HEK293T (cell line): ENCODE results near the gene DHX32.

ENCODE experiments used
- CTCF ChIA-PET: fragments of 350-600 bp; formaldehyde crosslinking; extraction: SDS; loops from one replicate; lab custom pipeline; 2021; ENCODE audit warnings: antibody characterized with exemption, inconsistent platforms; lab: Yijun Ruan, JAX
- POLR2A ChIA-PET: fragments of 350-600 bp; formaldehyde crosslinking; extraction: SDS; loops from one replicate; lab custom pipeline; 2020; ENCODE audit warnings: antibody characterized with exemption, inconsistent platforms; lab: Yijun Ruan, JAX
- DNase-seq: peaks from one replicate; pipeline ENCODE4 v3.0.0; 2012; ENCODE audit warnings: mixed read lengths; ENCODE audit errors: extremely low spot score
- ARNT ChIP-seq: fragments of 450-650 bp; IDR thresholded peaks from 2 replicates; pipeline ENCODE4 v1.6.1; 2017; ENCODE audit warnings: mild to moderate bottlenecking
- BHLHE40 ChIP-seq: fragments of 450-650 bp; IDR thresholded peaks from 2 replicates; pipeline ENCODE4 v1.6.1; 2016; ENCODE audit warnings: mild to moderate bottlenecking, moderate library complexity, borderline replicate concordance
- CTBP1 ChIP-seq: fragments of 450-650 bp; IDR thresholded peaks from 2 replicates; pipeline ENCODE4 v1.6.1; 2016; ENCODE audit warnings: borderline replicate concordance
- ELF4 ChIP-seq: fragments of 450-650 bp; IDR thresholded peaks from 2 replicates; pipeline ENCODE4 v1.6.1; 2017; ENCODE audit warnings: antibody characterized with exemption
- FOXA1 ChIP-seq: fragments of 450-650 bp; IDR thresholded peaks from 2 replicates; pipeline ENCODE4 v1.6.1; 2016; ENCODE audit warnings: mild to moderate bottlenecking
- FOXK2 ChIP-seq: fragments of 450-650 bp; IDR thresholded peaks from 2 replicates; pipeline ENCODE4 v1.6.1; 2016; ENCODE audit warnings: mild to moderate bottlenecking
- FOXM1 ChIP-seq: fragments of 450-650 bp; IDR thresholded peaks from 2 replicates; pipeline ENCODE4 v1.6.1; 2017; ENCODE audit warnings: mild to moderate bottlenecking, borderline replicate concordance
- HDGF ChIP-seq: fragments of 450-650 bp; IDR thresholded peaks from 2 replicates; pipeline ENCODE4 v1.6.1; 2017; ENCODE audit warnings: antibody characterized with exemption, borderline replicate concordance
- L3MBTL2 ChIP-seq: fragments of 450-650 bp; conservative IDR thresholded peaks from 2 replicates; pipeline ENCODE4 v1.6.1; 2016; ENCODE audit warnings: mild to moderate bottlenecking
- LEF1 ChIP-seq: fragments of 450-650 bp; IDR thresholded peaks from 2 replicates; pipeline ENCODE4 v1.6.1; 2017; ENCODE audit warnings: mild to moderate bottlenecking, borderline replicate concordance
- NFRKB ChIP-seq: fragments of 450-650 bp; IDR thresholded peaks from 2 replicates; pipeline ENCODE4 v1.6.1; 2016; ENCODE audit warnings: mild to moderate bottlenecking, moderate library complexity
- SP1 ChIP-seq: fragments of 450-650 bp; IDR thresholded peaks from 2 replicates; pipeline ENCODE4 v1.6.1; 2017
- SUZ12 ChIP-seq: fragments of 450-650 bp; IDR thresholded peaks from 2 replicates; pipeline ENCODE4 v1.6.1; 2016; ENCODE audit warnings: mild to moderate bottlenecking
- TARDBP ChIP-seq: fragments of 450-650 bp; IDR thresholded peaks from 2 replicates; pipeline ENCODE4 v1.6.1; 2016
- ZNF384 ChIP-seq: fragments of 450-650 bp; IDR thresholded peaks from 2 replicates; pipeline ENCODE4 v1.6.1; 2016
- TF ChIP-seq, protein P1 (sequence below): fragments of 450-650 bp; IDR thresholded peaks from 2 replicates; pipeline ENCODE4 v1.6.1; 2016

The DHX32 gene

DNA sequence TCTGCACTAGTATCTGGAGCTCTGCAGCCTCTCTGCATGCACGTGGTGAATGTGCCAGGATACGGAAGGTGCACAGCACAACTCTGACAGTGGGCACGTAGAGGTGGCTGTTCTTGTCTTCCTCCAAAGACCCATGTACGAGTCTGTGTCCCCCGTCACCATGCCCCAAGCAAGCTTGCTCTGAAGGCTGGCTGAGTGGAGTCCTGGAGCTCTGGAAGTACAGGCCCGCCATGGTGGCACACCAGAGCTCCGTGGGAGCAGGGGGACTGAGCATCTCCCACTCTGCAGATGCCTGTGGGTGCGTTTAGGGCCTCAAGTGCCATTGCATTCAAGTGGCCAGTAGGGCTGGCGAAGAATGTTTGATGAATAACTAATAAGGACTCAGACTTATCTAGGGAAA lies 40.7 kb downstream of the DHX32 start:
- TF ChIP-seq ELF4 (no peak), L3MBTL2 (no peak), BHLHE40 (no peak), SUZ12 (no peak), ZNF384 (no peak), CTBP1 (no peak), HDGF (no peak), SP1 (no peak), FOXK2 (no peak), ARNT (no peak), FOXA1 (no peak), NFRKB (no peak), TARDBP (no peak), LEF1 (no peak)
- ChIA-PET POLR2A (interaction anchor here (1.3 kb wide), 1 partner anchor 15 kb away, joined by 3 read pairs; no protein-coding TSS in a partner anchor), CTCF (no interaction called here)
- DNase-seq = no peak

DNA sequence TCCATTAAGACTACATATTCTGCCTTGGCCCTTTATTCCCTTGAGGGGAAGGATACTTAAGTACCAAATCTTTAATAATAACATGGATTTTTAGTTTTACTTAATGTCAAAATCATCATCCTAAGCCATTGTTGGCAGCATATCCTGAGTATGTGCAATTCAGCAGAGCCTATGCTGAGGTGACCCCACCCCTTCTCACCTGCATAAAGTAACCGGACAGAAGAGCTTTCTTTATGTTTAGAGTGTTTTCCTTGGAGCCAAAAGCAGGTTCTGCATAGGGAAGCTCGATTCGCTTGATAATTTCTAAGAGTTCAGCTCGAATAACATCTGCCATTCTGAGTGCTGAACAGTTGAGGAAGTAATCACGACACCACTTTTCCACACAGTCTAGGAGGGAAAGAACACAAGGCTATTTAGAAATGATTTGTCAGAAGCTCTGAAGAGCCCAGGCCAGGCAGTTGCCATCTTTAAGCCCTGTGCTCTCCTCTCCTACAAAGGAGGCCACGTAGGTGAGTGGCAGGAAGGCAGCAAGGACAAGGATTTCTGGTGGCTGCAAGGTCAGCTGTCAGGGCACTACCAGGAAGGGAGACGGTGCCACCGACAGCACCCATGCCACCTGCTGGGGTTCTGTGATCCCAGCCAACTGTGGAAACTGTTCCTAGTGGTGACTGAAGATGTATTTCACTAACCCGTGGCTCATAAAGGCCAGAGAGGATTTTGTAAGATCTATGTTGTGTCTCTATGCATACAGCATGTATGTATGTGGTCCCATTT lies 42.1 kb downstream of the DHX32 start:
- DNase-seq = no peak
- ChIA-PET CTCF (interaction anchor here (0.6 kb wide), 2 partner anchors 22 to 722 kb away, joined by 3 to 5 read pairs; no protein-coding TSS in a partner anchor), POLR2A (no interaction called here)
- TF ChIP-seq SUZ12 (no peak), FOXK2 (no peak), FOXM1 (no peak), L3MBTL2 (no peak), NFRKB (no peak), LEF1 (no peak), FOXA1 (no peak), BHLHE40 (no peak), ARNT (no peak), HDGF (no peak), CTBP1 (no peak), SP1 (no peak), ZNF384 (no peak), ELF4 (no peak), TARDBP (no peak)
- TF ChIP-seq, protein P1, sequence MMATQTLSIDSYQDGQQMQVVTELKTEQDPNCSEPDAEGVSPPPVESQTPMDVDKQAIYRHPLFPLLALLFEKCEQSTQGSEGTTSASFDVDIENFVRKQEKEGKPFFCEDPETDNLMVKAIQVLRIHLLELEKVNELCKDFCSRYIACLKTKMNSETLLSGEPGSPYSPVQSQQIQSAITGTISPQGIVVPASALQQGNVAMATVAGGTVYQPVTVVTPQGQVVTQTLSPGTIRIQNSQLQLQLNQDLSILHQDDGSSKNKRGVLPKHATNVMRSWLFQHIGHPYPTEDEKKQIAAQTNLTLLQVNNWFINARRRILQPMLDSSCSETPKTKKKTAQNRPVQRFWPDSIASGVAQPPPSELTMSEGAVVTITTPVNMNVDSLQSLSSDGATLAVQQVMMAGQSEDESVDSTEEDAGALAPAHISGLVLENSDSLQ = no peak

DNA sequence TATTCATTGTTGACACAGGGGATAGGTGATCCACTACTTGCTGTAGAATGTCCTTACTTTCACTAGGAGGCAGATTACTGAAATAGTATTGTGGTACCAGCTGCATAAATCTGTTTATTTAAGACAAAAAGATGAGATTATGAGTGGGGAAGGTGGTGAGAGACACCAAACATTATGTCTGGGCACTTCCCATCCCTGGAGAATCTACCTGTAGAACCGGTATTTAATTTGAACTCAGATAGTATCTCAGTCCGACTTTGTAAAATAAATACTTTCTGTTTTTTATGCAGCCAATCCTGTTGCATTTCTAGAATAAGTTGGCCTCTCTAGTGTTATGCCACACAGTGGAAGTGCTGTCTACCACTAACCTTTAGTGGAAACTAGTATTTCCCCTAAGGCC lies 44.3 kb downstream of the DHX32 start:
- POLR2A ChIA-PET = no interaction called here
- no peak for DNase-seq
- TF ChIP-seq HDGF = no peak
- no peak for TF ChIP-seq L3MBTL2
- CTCF ChIA-PET = no interaction called here

DNA sequence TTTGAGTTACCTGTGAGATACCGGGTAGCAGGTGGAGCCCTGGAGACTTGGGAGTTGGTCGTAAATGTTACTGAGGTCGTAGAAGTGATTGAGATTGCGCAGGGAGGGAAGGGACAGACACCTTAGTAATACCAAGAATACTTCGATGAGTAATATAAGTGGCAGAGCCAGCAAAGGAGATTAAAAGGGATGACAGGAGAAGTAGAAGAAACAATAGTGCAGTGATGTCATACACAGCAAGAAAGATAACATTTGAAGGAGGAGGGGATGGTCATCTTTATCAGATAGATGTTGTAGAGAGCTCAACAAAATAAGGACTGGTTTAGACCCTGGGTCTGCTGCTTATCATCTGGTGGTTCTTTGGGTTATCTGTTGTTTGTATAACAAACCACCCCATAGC lies 52.8 kb downstream of the DHX32 start:
- TF ChIP-seq ELF4 (no peak), CTBP1 (no peak), FOXA1 (no peak), SP1 (no peak), ARNT (no peak), FOXK2 (no peak), SUZ12 (no peak), ZNF384 (no peak), TARDBP (no peak), LEF1 (no peak), FOXM1 (no peak), L3MBTL2 (no peak), BHLHE40 (no peak), HDGF (no peak), NFRKB (no peak)
- TF ChIP-seq, protein P1 = no peak
- POLR2A ChIA-PET = no interaction called here
- CTCF ChIA-PET = no interaction called here
- no peak for DNase-seq

DNA sequence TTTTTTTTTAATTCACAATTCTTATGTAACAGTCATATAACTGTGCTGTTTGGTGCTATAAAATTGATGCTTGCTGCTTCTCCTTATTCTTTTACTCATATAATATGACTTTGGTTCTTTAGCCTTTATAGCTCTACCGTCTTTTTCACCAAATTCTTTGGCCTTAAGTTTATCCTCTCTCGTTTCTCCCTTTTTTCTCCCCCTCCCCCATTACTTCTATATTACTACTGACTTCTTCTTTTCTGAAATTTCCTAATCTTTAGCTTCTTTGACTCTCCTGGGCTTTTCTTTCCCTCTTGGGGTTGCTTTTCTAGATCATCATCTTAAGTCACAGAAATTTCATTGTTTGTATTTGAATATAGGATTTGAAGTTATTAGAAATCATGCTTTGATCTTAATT lies 54.0 kb downstream of the DHX32 start:
- CTCF ChIA-PET = no interaction called here
- POLR2A ChIA-PET = no interaction called here
- no peak for TF ChIP-seq ARNT
- TF ChIP-seq TARDBP = no peak
- no peak for TF ChIP-seq ZNF384
- no peak for TF ChIP-seq CTBP1
- TF ChIP-seq BHLHE40 = no peak
- TF ChIP-seq, protein P1 = no peak
- no peak for TF ChIP-seq NFRKB
- TF ChIP-seq SUZ12 = no peak
- TF ChIP-seq HDGF = no peak
- no peak for TF ChIP-seq L3MBTL2
- no peak for TF ChIP-seq FOXA1
- TF ChIP-seq LEF1 = no peak
- TF ChIP-seq SP1 = no peak
- TF ChIP-seq ELF4 = no peak
- no peak for TF ChIP-seq FOXK2
- no peak for TF ChIP-seq FOXM1
- no peak for DNase-seq

DNA sequence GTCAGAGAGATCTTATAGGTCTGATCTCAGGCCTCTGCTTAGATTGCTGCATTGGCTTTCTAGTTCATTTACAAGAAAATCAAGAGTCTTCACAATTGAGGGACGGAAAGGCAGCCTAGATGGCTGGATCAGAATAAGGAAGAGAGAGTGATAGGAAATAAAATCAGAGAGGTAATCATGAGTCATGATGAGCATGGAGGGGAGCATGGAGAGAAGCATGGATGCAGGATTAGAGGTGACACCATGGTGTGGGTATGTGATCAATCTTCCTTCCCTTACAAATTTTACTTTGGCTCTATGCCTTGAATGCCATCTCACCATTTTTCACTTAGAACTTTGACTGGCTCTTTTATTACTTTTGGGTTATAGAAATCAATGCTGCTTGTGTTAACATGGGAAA lies 56.4 kb downstream of the DHX32 start:
- ChIA-PET POLR2A (no interaction called here), CTCF (no interaction called here)
- TF ChIP-seq ZNF384 = no peak
- TF ChIP-seq, protein P1 = peak; percentile 28; the same call in 1 of the 2 replicates
- TF ChIP-seq NFRKB = no peak
- no peak for TF ChIP-seq LEF1
- DNase-seq = no peak
